GM21515 (cell line): ENCODE data around the gene PIGQ.

Experiments
- ATAC-seq: cut with Tn5 transposase; IDR thresholded peaks from one replicate; pipeline ENCODE4 v1.9.1; 2021; ENCODE audit not compliant: unreplicated experiment

Gene PIGQ

GRCh38 chr16:554640-555365 lies 15.0 kb upstream of the PIGQ start:
- no peak for ATAC-seq

- ATAC-seq, result no peak
Measured at GRCh38 chr16:555528-556473, 14.0 kb upstream of the PIGQ start.

- ATAC-seq, result no peak
Measured at GRCh38 chr16:556474-557173, 13.1 kb upstream of the PIGQ start.

- no peak for ATAC-seq
Measured at GRCh38 chr16:557463-558297, 12.1 kb upstream of the PIGQ start.

- no peak for ATAC-seq
Measured at GRCh38 chr16:558298-559020, 11.3 kb upstream of the PIGQ start.

GRCh38 chr16:559021-559380 lies 10.8 kb upstream of the PIGQ start:
- ATAC-seq, result no peak

GRCh38 chr16:559411-560203 lies 10.2 kb upstream of the PIGQ start:
- no peak for ATAC-seq

- ATAC-seq, result no peak
Measured at GRCh38 chr16:560204-560700, 9.5 kb upstream of the PIGQ start, which contains the start of gene PRR35. Gene PRR35, plus strand, starts transcription at chr16:560394. Its CDS starts 2,901 bp downstream, at chr16:563295.

GRCh38 chr16:560701-561412 lies 8.9 kb upstream of the PIGQ start:
- ATAC-seq, result no peak

GRCh38 chr16:561413-561794 lies 8.4 kb upstream of the PIGQ start:
- no peak for ATAC-seq

GRCh38 chr16:561957-562938 lies 7.5 kb upstream of the PIGQ start:
- no peak for ATAC-seq

- ATAC-seq, result no peak
Measured at GRCh38 chr16:563072-563644, 6.6 kb upstream of the PIGQ start.

- ATAC-seq, result no peak
Measured at GRCh38 chr16:564690-565418, 4.9 kb upstream of the PIGQ start.

GRCh38 chr16:565419-566330 lies 4.1 kb upstream of the PIGQ start:
- ATAC-seq, result no peak
